Activated CD4-positive, alpha-beta T cell treated with anti-CD3 and anti-CD28 coated beads for 36 hours (primary cell): Measurements from ENCODE around the gene RBM23. TPM values are rescaled to one million over a fixed set of nuclear protein-coding genes. Genes with fewer than 3 reads are reported as not detected.
"Not testable (repeated sequence)": the region's sequence is repeated elsewhere in the genome, so short reads cannot be mapped to it uniquely, and the experiment has no call there.

Source experiments
- ATAC-seq: fragments of 200-7000 bp; cut with Tn5 transposase; one replicate; pipeline ENCODE4 v1.10.0; 2021; ENCODE audit warnings: mild to moderate bottlenecking, moderate library complexity
- CTCF ChIA-PET: fragments of 350-600 bp; sonication (Branson Sonifier 250); formaldehyde crosslinking; loops from one replicate; lab custom pipeline; 2021; ENCODE audit warnings: antibody characterized with exemption; lab: Charles Lee
- POLR2A ChIA-PET: fragments of 350-600 bp; sonication (Branson Sonifier 250); formaldehyde crosslinking; loops from one replicate; lab custom pipeline; 2021; ENCODE audit warnings: antibody characterized with exemption, inconsistent platforms; lab: Charles Lee
- DNase-seq: peaks from one replicate; pipeline ENCODE4 v3.0.0-alpha.2; 2020
- H3K27ac Mint-ChIP-seq: one replicate; pipeline ENCODE4 v1.8.0; 2021; ENCODE audit warnings: mixed read lengths
- H3K27me3 Mint-ChIP-seq: one replicate; pipeline ENCODE4 v1.8.0; 2021; ENCODE audit warnings: mixed read lengths
- H3K36me3 Mint-ChIP-seq: one replicate; pipeline ENCODE4 v1.8.0; 2021; ENCODE audit warnings: low read depth, mixed read lengths
- H3K4me1 Mint-ChIP-seq: one replicate; pipeline ENCODE4 v1.8.0; 2021; ENCODE audit warnings: mixed read lengths
- H3K4me3 Mint-ChIP-seq: one replicate; pipeline ENCODE4 v1.8.0; 2021; ENCODE audit warnings: mild to moderate bottlenecking, moderate library complexity, mixed read lengths
- H3K9me3 Mint-ChIP-seq: one replicate; pipeline ENCODE4 v1.8.0; 2021; ENCODE audit warnings: low read depth, mixed read lengths
- intact Hi-C, 2 experiments: fragments of 100-400 bp; cut with DNase I in 1 of 2; cut with micrococcal nuclease in 1 of 2; formaldehyde crosslinking; loops; one replicate each; pipeline versions ENCODE4 v1.14.2 to v1.15.1; 2022 to 2024; cut with DNase I, micrococcal nuclease
- total RNA-seq, 2 experiments: library from RNA; stranded (reverse); gene quantifications; one replicate each; pipeline ENCODE4 v1.2.3, GENCODE V29; 2021

RBM23 gene
- total RNA-seq, 2 experiments from 2014 or later: 61.6 to 68.6 TPM

DNA sequence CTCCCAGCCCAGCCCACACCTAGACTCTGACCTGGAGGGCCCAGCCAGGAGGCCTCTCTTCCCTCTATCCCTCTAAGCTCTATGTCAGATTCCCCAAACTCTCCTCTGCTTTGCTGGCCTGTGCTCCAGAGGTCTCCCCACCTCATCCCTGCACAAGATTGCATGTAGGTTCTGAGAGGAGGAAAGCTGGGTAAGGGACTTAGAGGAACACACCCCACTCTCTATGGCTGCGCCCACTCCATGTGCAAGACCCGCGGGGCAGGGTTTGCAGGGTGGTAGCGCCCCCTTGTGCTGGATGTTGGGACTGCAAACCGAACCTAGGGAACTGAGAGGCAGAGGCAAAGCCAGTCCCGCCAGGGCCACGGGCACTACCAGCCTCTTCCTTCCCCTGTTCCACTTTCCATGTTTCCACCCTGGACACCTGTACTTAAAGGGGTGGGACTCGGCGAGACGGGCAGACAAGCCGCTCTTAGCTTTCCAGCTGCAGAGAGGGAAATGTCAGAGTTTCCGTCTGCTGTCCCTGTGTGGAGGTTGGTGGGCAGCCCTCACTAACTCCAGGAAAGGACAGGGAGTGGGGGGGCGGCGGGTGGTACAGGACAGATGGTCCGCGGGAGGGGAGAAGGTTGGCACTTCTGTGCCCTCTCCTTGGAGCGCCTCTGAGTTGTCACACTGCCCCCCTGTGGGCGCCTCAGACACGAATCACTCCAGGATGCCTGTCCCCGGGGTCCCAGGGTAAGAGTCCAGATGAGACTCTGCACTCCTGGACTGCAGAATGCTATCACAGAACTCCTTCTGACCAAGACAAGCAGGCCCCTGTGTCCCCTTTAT lies 65.8 kb downstream of the RBM23 start:
- Mint-ChIP-seq H3K9me3 (no peaks in the 10 kb centered on the region), H3K27me3 (peaks cover 7% of the 10 kb centered on the region), H3K27ac (peak overlapping the region; percentile 81), H3K4me1 (peaks cover 26% of the 10 kb centered on the region), H3K36me3 (no peaks in the 10 kb centered on the region), H3K4me3 (peak overlapping the region; percentile 69)
- DNase-seq (peak; percentile 94), ATAC-seq (peak; percentile 82)
- intact Hi-C loops: loop anchor here (1.0 to 10.0 kb wide), 11 partner anchors 30 to 938 kb away; partner anchors contain the start of genes DAD1 (in 2 of the 2) and OXA1L (in 2 of the 2)
- ChIA-PET CTCF (interaction anchor here (0.5 to 8.0 kb wide), 43 partner anchors 9 to 1398 kb away, joined by 3 to 148 read pairs (median 4); partner anchors contain the start of genes DAD1, LRP10, MMP14 and MRPL52), POLR2A (no interaction called here)

GRCh38 chr14:22852599-22852939 lies 66.4 kb downstream of the RBM23 start:
- Mint-ChIP-seq H3K27ac (peak overlapping the region; percentile 81), H3K27me3 (peaks cover 6% of the 10 kb centered on the region), H3K4me1 (peaks cover 23% of the 10 kb centered on the region), H3K4me3 (peak overlapping the region; percentile 69), H3K9me3 (no peaks in the 10 kb centered on the region), H3K36me3 (no peaks in the 10 kb centered on the region)
- DNase-seq (no peak), ATAC-seq (no peak)
- CTCF ChIA-PET: interaction anchor here (0.5 to 8.0 kb wide), 29 partner anchors 9 to 996 kb away, joined by 3 to 148 read pairs (median 4); partner anchors contain the start of genes DAD1, MMP14, MRPL52 and REM2
- POLR2A ChIA-PET: no interaction called here
- intact Hi-C loops: loop anchor here (2.0 to 10.0 kb wide), 6 partner anchors 85 to 938 kb away; partner anchors contain the start of genes DAD1 (in 2 of the 2) and OXA1L (in 1 of the 2)

GRCh38 chr14:22852178-22852577 lies 66.8 kb downstream of the RBM23 start:
- POLR2A ChIA-PET, H3K4me3 Mint-ChIP-seq, H3K9me3 Mint-ChIP-seq, DNase-seq, H3K36me3 Mint-ChIP-seq, H3K27me3 Mint-ChIP-seq, ATAC-seq, H3K27ac Mint-ChIP-seq: not testable (repeated sequence)
- intact Hi-C loops: loop anchor here (2.0 to 10.0 kb wide), 6 partner anchors 85 to 937 kb away; partner anchors contain the start of genes DAD1 (in 2 of the 2) and OXA1L (in 1 of the 2)
- H3K4me1 Mint-ChIP-seq: peaks cover 19% of the 10 kb centered on the region
- CTCF ChIA-PET: interaction anchor here (0.5 to 8.0 kb wide), 25 partner anchors 11 to 996 kb away, joined by 3 to 148 read pairs (median 4); partner anchors contain the start of genes DAD1, MMP14, MRPL52 and REM2

DNA sequence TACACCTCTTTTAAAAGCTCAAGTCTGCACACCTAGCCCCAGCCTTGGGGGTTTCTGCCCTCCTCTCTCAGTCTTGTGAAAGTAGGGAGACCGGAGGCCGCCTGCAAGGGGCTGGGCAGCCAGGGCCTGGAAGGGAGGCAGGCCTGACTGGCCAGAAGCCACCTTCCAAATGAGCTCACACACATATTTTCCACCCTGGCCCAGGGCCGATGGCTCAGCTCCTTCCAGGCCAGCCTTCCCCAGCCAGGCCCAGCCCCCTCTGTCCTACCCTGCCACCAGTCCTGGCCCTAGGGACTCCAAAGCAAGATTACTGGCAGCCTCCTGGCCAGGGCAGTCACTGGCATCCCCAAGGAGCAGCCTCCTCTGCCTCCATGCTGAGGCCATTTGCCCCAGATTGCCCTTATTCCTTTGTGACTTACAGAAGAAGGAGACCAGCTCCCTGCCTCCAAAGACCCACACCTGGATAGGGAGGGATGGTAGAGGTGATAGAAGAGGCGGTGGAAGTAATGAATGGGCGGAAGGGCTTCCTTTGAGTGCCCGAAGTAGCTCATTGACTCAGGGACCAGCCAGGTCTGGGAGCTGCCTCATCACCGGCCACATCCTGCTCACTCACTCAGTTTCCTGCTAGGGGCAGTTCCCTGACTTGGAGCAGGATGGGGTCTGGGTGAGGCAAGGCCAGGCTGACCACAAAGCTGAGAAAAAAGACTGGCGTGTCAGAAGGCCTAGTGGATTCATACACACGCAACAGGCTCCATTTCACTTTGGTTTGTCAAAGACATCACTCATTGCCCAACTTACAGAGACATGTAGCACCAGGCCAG lies 67.8 kb downstream of the RBM23 start:
- Mint-ChIP-seq H3K4me3 (no peak overlapping the region), H3K9me3 (no peaks in the 10 kb centered on the region), H3K27me3 (peaks cover 5% of the 10 kb centered on the region), H3K27ac (no peak overlapping the region), H3K36me3 (no peaks in the 10 kb centered on the region), H3K4me1 (peaks cover 19% of the 10 kb centered on the region)
- peak; percentile 48 for ATAC-seq
- ChIA-PET CTCF (interaction anchor here (0.7 to 8.0 kb wide), 11 partner anchors 10 to 327 kb away, joined by 3 to 148 read pairs (median 4); partner anchors contain the start of gene MRPL52), POLR2A (interaction anchor here (0.6 kb wide), 1 partner anchor 277 kb away, joined by 3 read pairs; no protein-coding TSS in a partner anchor)
- intact Hi-C loops: loop anchor here (5.0 to 10.0 kb wide), 5 partner anchors 84 to 936 kb away; partner anchors contain the start of genes DAD1 (in 2 of the 2) and OXA1L (in 1 of the 2)
- peak; percentile 52 for DNase-seq

DNA sequence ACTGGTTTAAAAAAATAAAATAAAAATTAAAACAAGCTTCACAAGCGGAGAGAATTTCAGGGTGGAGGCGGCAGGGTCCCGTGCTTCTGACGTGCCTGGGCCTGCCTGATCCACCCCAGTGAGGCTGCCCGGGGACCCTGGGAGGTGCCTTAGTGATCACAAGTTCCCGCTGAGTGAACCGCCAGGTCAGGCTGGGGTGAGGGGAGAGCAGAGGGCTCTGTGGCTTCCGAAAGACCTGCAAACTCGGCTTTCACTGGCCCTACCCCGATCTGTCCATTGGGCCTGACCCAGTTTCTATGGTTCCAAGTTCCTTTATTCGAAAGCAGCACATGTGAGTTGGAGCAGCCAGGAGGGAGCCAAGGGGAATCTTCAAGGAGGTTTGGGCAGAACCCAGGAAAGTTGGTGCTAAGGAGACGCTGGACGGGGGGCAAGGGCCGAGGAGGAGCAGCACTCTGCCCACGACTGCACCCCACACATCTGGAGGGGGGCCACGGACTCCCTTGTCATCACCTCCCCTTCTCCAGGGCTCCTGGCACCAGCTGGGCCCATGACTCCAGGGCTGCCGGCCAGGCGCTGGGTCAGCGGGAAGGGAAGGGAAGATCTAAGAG lies 69.6 kb downstream of the RBM23 start:
- H3K4me3 Mint-ChIP-seq: no peak overlapping the region
- DNase-seq (no peak), ATAC-seq (no peak)
- ChIA-PET CTCF (interaction anchor here (0.7 to 8.0 kb wide), 12 partner anchors 9 to 279 kb away, joined by 3 to 148 read pairs (median 3); partner anchors contain the start of genes ABHD4, DAD1, MMP14 and MRPL52), POLR2A (no interaction called here)
- peaks cover 13% of the 10 kb centered on the region for H3K4me1 Mint-ChIP-seq
- no peak overlapping the region for H3K27ac Mint-ChIP-seq
- intact Hi-C loops: no loop called here
- H3K9me3 Mint-ChIP-seq: no peaks in the 10 kb centered on the region
- H3K36me3 Mint-ChIP-seq: no peaks in the 10 kb centered on the region
- H3K27me3 Mint-ChIP-seq: peaks cover 2% of the 10 kb centered on the region

- ChIA-PET POLR2A (no interaction called here), CTCF (interaction anchor here (0.7 to 8.0 kb wide), 10 partner anchors 9 to 278 kb away, joined by 3 to 148 read pairs (median 4); partner anchors contain the start of genes ABHD4, DAD1, MMP14 and MRPL52)
- ATAC-seq (no peak), DNase-seq (no peak)
- Mint-ChIP-seq H3K4me3 (no peak overlapping the region), H3K9me3 (no peaks in the 10 kb centered on the region), H3K27me3 (peaks cover 2% of the 10 kb centered on the region), H3K4me1 (peaks cover 11% of the 10 kb centered on the region), H3K27ac (no peak overlapping the region), H3K36me3 (no peaks in the 10 kb centered on the region)
- intact Hi-C loops: no loop called here
Observed at GRCh38 chr14:22848351-22849164, 70.4 kb downstream of the RBM23 start.

- no peak for DNase-seq
- no peak for ATAC-seq
- no peaks in the 10 kb centered on the region for H3K36me3 Mint-ChIP-seq
- peaks cover 6% of the 10 kb centered on the region for H3K4me1 Mint-ChIP-seq
- peaks cover 2% of the 10 kb centered on the region for H3K27me3 Mint-ChIP-seq
- no peaks in the 10 kb centered on the region for H3K9me3 Mint-ChIP-seq
- POLR2A ChIA-PET: no interaction called here
- intact Hi-C loops: no loop called here
- CTCF ChIA-PET: interaction anchor here (1.5 to 8.0 kb wide), 2 partner anchors 21 to 277 kb away, joined by 4 to 148 read pairs; partner anchors contain the start of gene MRPL52
- no peak overlapping the region for H3K4me3 Mint-ChIP-seq
- H3K27ac Mint-ChIP-seq: no peak overlapping the region
Observed at GRCh38 chr14:22847661-22848341, 71.1 kb downstream of the RBM23 start.

DNA sequence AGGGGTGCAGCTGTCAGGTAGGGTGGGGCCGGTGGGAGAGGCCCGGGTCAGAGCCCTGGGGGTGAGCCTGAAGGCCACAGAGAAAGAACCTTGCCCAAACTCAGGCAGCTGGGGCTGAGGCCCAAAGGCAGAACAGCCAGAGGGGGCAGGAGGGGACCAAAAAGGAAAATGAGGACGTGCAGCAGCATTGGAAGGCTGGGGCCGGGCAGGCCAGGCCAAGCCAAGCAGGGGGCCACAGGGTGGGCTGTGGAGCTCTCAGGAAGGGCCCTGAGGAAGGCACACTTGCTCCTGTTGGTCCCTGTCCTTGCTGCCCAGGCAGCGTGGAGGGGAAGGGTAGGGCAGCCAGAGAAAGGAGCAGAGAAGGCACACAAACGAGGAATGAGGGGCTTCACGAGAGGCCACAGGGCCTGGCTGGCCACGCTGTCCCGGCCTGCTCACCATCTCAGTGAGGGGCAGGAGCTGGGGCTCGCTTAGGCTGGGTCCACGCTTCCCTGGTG lies 72.1 kb downstream of the RBM23 start:
- intact Hi-C loops: no loop called here
- Mint-ChIP-seq H3K27ac (no peak overlapping the region), H3K27me3 (peaks cover 2% of the 10 kb centered on the region), H3K4me1 (peaks cover 4% of the 10 kb centered on the region), H3K36me3 (no peaks in the 10 kb centered on the region), H3K4me3 (no peak overlapping the region), H3K9me3 (no peaks in the 10 kb centered on the region)
- ChIA-PET CTCF (no interaction called here), POLR2A (no interaction called here)
- DNase-seq: no peak
- ATAC-seq: no peak

DNA sequence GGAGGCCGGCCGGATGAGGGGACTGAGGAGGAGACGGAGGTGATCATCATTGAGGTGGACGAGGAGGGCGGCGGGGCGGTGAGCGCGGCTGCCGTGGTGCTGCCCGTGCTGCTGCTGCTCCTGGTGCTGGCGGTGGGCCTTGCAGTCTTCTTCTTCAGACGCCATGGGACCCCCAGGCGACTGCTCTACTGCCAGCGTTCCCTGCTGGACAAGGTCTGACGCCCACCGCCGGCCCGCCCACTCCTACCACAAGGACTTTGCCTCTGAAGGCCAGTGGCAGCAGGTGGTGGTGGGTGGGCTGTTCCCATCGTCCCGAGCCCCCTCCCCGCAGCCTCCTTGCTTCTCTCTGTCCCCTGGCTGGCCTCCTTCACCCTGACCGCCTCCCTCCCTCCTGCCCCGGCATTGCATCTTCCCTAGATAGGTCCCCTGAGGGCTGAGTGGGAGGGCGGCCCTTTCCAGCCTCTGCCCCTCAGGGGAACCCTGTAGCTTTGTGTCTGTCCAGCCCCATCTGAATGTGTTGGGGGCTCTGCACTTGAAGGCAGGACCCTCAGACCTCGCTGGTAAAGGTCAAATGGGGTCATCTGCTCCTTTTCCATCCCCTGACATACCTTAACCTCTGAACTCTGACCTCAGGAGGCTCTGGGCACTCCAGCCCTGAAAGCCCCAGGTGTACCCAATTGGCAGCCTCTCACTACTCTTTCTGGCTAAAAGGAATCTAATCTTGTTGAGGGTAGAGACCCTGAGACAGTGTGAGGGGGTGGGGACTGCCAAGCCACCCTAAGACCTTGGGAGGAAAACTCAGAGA lies 72.9 kb downstream of the RBM23 start:
- Mint-ChIP-seq H3K9me3 (no peaks in the 10 kb centered on the region), H3K27me3 (peaks cover 2% of the 10 kb centered on the region), H3K36me3 (no peaks in the 10 kb centered on the region), H3K4me1 (no peaks in the 10 kb centered on the region), H3K4me3 (no peak overlapping the region), H3K27ac (no peak overlapping the region)
- CTCF ChIA-PET: no interaction called here
- ATAC-seq: no peak
- no peak for DNase-seq
- intact Hi-C loops: no loop called here
- POLR2A ChIA-PET: no interaction called here
